IMR-90 (cell line): ENCODE measurements around the gene TRMT11. TPM values are rescaled to one million over a fixed set of nuclear protein-coding genes. Genes with fewer than 3 reads are reported as not detected.

ENCODE experiments used
- ATAC-seq: fragments of 200-7000 bp; cut with Tn5 transposase; 2 replicates; pipeline ENCODE4 v1.9.1; 2020; ENCODE audit warnings: low read depth, mild to moderate bottlenecking, moderate library complexity
- BruUV-seq: library from RNA; stranded (reverse); fragments of 400-500 nt; replicated peaks from 2 replicates; lab custom pipeline; 2021; lab: Mats Ljungman, UMichigan
- CTCF ChIA-PET: fragments of 300-600 bp; formaldehyde crosslinking; extraction: SDS; loops from one replicate; lab custom pipeline; 2021; ENCODE audit warnings: antibody characterized with exemption; lab: Yijun Ruan, JAX
- POLR2A ChIA-PET: fragments of 300-600 bp; sonication (Branson Sonifier 250); formaldehyde crosslinking; loops from one replicate; lab custom pipeline; 2022; ENCODE audit warnings: antibody characterized with exemption; ENCODE audit not compliant: unreplicated experiment; lab: Charles Lee
- DNase-seq: peaks from one replicate; pipeline ENCODE4 v3.0.0; 2013
- H2AFZ ChIP-seq: replicated peaks from 2 replicates; pipeline ENCODE3; 2013; ENCODE audit warnings: low read length, mild to moderate bottlenecking; ENCODE audit not compliant: poor library complexity
- H2AK5ac ChIP-seq: 2 replicates; pipeline ENCODE4 v1.6.1; 2013; ENCODE audit warnings: low read depth, low read length, inconsistent platforms
- H2AK9ac ChIP-seq: replicated peaks from 2 replicates; pipeline ENCODE3; 2013; ENCODE audit warnings: mild to moderate bottlenecking, low read depth, low read length, moderate library complexity; ENCODE audit not compliant: poor library complexity
- H2BK120ac ChIP-seq: 2 replicates; pipeline ENCODE4 v1.6.1; 2013; ENCODE audit warnings: low read depth, low read length, inconsistent platforms
- H2BK15ac ChIP-seq: 3 replicates; pipeline ENCODE4 v1.6.1; 2013; ENCODE audit warnings: low read depth, low read length, inconsistent platforms
- H2BK20ac ChIP-seq: 2 replicates; pipeline ENCODE4 v1.6.1; 2013; ENCODE audit warnings: low read depth, mild to moderate bottlenecking, inconsistent platforms, low read length, moderate library complexity
- H2BK5ac ChIP-seq: 2 replicates; pipeline ENCODE4 v1.6.1; 2013; ENCODE audit warnings: mild to moderate bottlenecking, low read depth, low read length, inconsistent platforms; ENCODE audit not compliant: poor library complexity, severe bottlenecking
- H3K14ac ChIP-seq: replicated peaks from 2 replicates; pipeline ENCODE4 v1.6.1; 2013; ENCODE audit warnings: low read depth, low read length, inconsistent platforms
- H3K18ac ChIP-seq: 2 replicates; pipeline ENCODE4 v1.6.1; 2013; ENCODE audit warnings: low read depth, low read length, control low read depth
- H3K23ac ChIP-seq: 2 replicates; pipeline ENCODE4 v1.6.1; 2013; ENCODE audit warnings: low read depth, low read length, inconsistent platforms
- H3K27ac ChIP-seq: 2 replicates; pipeline ENCODE4 v1.5.1; 2013; ENCODE audit warnings: mild to moderate bottlenecking, control low read depth, low read length; ENCODE audit not compliant: insufficient read depth
- H3K27me3 ChIP-seq: 2 replicates; pipeline ENCODE4 v1.6.1; 2013; ENCODE audit warnings: low read length; ENCODE audit not compliant: control insufficient read depth, insufficient read depth
- H3K36me3 ChIP-seq: 2 replicates; pipeline ENCODE4 v1.6.1; 2013; ENCODE audit warnings: low read length, mixed read lengths; ENCODE audit not compliant: control insufficient read depth, insufficient read depth
- H3K4ac ChIP-seq: 2 replicates; pipeline ENCODE4 v1.6.1; 2013; ENCODE audit warnings: low read depth, low read length, inconsistent platforms
- H3K4me1 ChIP-seq: 2 replicates; pipeline ENCODE4 v1.6.1; 2013; ENCODE audit warnings: low read length, mixed read lengths; ENCODE audit not compliant: control insufficient read depth, insufficient read depth
- H3K4me2 ChIP-seq: 2 replicates; pipeline ENCODE4 v1.6.1; 2013; ENCODE audit warnings: low read depth, mild to moderate bottlenecking, control low read depth, low read length, moderate library complexity
- H3K4me3 ChIP-seq: 2 replicates; pipeline ENCODE4 v1.5.1; 2013; ENCODE audit warnings: low read depth, mild to moderate bottlenecking, control low read depth, low read length, moderate library complexity; ENCODE audit not compliant: insufficient read depth
- H3K56ac ChIP-seq: 2 replicates; pipeline ENCODE4 v1.6.1; 2013; ENCODE audit warnings: low read length, inconsistent platforms; ENCODE audit not compliant: insufficient read depth; ENCODE audit errors: extremely low read depth
- H3K79me1 ChIP-seq, 2 experiments: 2 replicates each; pipeline ENCODE4 v1.6.1; 2013; ENCODE audit warnings: low read length in 2 of 2, inconsistent platforms in 1 of 2, low read depth in 1 of 2
- H3K9ac ChIP-seq: 2 replicates; pipeline ENCODE4 v1.6.1; 2013; ENCODE audit warnings: low read depth, low read length, control low read depth
- H3K9me1 ChIP-seq: 2 replicates; pipeline ENCODE4 v1.6.1; 2013; ENCODE audit warnings: low read length, inconsistent platforms; ENCODE audit not compliant: insufficient read depth
- H3K9me3 ChIP-seq: 2 replicates; pipeline ENCODE4 v1.6.1; 2013; ENCODE audit warnings: low read length; ENCODE audit not compliant: control insufficient read depth, insufficient read depth
- H4K20me1 ChIP-seq: 2 replicates; pipeline ENCODE4 v1.6.1; 2013; ENCODE audit warnings: low read length, inconsistent platforms; ENCODE audit not compliant: insufficient read depth
- H4K5ac ChIP-seq: 2 replicates; pipeline ENCODE4 v1.6.1; 2013; ENCODE audit warnings: mild to moderate bottlenecking, low read depth, low read length, control low read depth
- H4K8ac ChIP-seq, 2 experiments: 2 replicates each; pipeline ENCODE4 v1.6.1; 2013; ENCODE audit warnings: low read depth in 2 of 2, low read length in 2 of 2, control low read depth in 1 of 2, inconsistent platforms in 1 of 2
- H4K91ac ChIP-seq: 2 replicates; pipeline ENCODE4 v1.6.1; 2013; ENCODE audit warnings: low read depth, low read length, inconsistent platforms; ENCODE audit not compliant: insufficient read depth
- BHLHE40 ChIP-seq: fragments of 150-350 bp; IDR thresholded peaks from 2 replicates; pipeline ENCODE4 v1.6.1; 2016; ENCODE audit warnings: mild to moderate bottlenecking, low read depth, low read length
- CEBPB ChIP-seq: IDR thresholded peaks from 2 replicates; pipeline ENCODE4 v1.6.1; 2012; ENCODE audit warnings: low read depth, low read length, improper control_type of control experiment
- CTCF ChIP-seq: conservative IDR thresholded peaks from 2 replicates; pipeline ENCODE4 v1.5.1; 2012; ENCODE audit warnings: mild to moderate bottlenecking, low read depth, low read length, improper control_type of control experiment
- FOS ChIP-seq: fragments of 150-350 bp; IDR thresholded peaks from 2 replicates; pipeline ENCODE4 v1.6.1; 2016; ENCODE audit warnings: low read depth, low read length
- MAFK ChIP-seq: IDR thresholded peaks from 2 replicates; pipeline ENCODE4 v1.6.1; 2012; ENCODE audit warnings: low read depth, low read length, improper control_type of control experiment
- MAZ ChIP-seq: IDR thresholded peaks from 2 replicates; pipeline ENCODE4 v1.6.1; 2012; ENCODE audit warnings: low read depth, mild to moderate bottlenecking, low read length, improper control_type of control experiment, moderate library complexity, borderline replicate concordance
- MXI1 ChIP-seq: IDR thresholded peaks from 2 replicates; pipeline ENCODE4 v1.6.1; 2012; ENCODE audit warnings: low read depth, mild to moderate bottlenecking, low read length, moderate library complexity, borderline replicate concordance
- NFE2L2 ChIP-seq: fragments of 150-350 bp; IDR thresholded peaks from 2 replicates; pipeline ENCODE4 v1.6.1; 2016; ENCODE audit warnings: low read depth, mild to moderate bottlenecking, low read length
- POLR2A ChIP-seq: IDR thresholded peaks from 2 replicates; pipeline ENCODE4 v1.6.1; 2012; ENCODE audit warnings: mild to moderate bottlenecking, low read depth, low read length
- RAD21 ChIP-seq: IDR thresholded peaks from 2 replicates; pipeline ENCODE4 v1.6.1; 2012; ENCODE audit warnings: low read length, improper control_type of control experiment
- RCOR1 ChIP-seq: IDR thresholded peaks from 2 replicates; pipeline ENCODE4 v1.6.1; 2012; ENCODE audit warnings: mild to moderate bottlenecking, low read length, improper control_type of control experiment; ENCODE audit not compliant: insufficient replicate concordance
- RFX5 ChIP-seq: IDR thresholded peaks from 2 replicates; pipeline ENCODE4 v1.8.0; 2012; ENCODE audit warnings: low read depth, mild to moderate bottlenecking, low read length, moderate library complexity
- SMC3 ChIP-seq: fragments of 150-350 bp; IDR thresholded peaks from 2 replicates; pipeline ENCODE4 v1.6.1; 2016; ENCODE audit warnings: low read depth, mild to moderate bottlenecking, antibody characterized with exemption, low read length, moderate library complexity
- USF2 ChIP-seq: fragments of 150-350 bp; IDR thresholded peaks from 2 replicates; pipeline ENCODE4 v1.6.1; 2017; ENCODE audit warnings: mild to moderate bottlenecking, antibody characterized with exemption, low read length, low read depth
- WGBS, 2 experiments: methylation state at CpG; one replicate each; pipeline versions ENCODE4 v1.1.5 to v1.1.7; 2013; ENCODE audit warnings: missing lambda C conversion rate in 2 of 2; ENCODE audit not compliant: insufficient read length in 1 of 2; ENCODE audit errors: extremely low coverage in 2 of 2; 5-methylcytosine and 5-hydroxymethylcytosine counted together
- dilution Hi-C: fragments of 300-500 bp; cut with HindIII; formaldehyde crosslinking; loops from one replicate; pipeline ENCODE4 v1.14.3; 2018; ENCODE audit warnings: low sequenced_read_pairs; ENCODE audit not compliant: unreplicated experiment
- in situ Hi-C: fragments of 300-500 bp; cut with MboI; formaldehyde crosslinking; loops from 3 replicates; pipeline ENCODE4 v1.14.3; 2019; ENCODE audit warnings: low sequenced_read_pairs, inconsistent platforms, mixed read lengths
- intact Hi-C: fragments of 100-400 bp; cut with micrococcal nuclease; formaldehyde crosslinking; loops from 2 replicates; pipeline ENCODE4 v1.10.0; 2022
- polyA plus RNA-seq, 3 experiments: library from polyadenylated mRNA; depleted of rRNA; stranded (reverse); fragments of >200 nt; gene quantifications; 2 replicates each; pipeline ENCODE4 v1.2.3, GENCODE V29; 2012; ENCODE audit warnings: low replicate concordance in 1 of 3
- total RNA-seq: library from RNA; depleted of rRNA; stranded (reverse); fragments of >200 nt; gene quantifications from 2 replicates; pipeline ENCODE4 v1.2.3, GENCODE V29; 2012
- TF ChIP-seq, protein P1 (sequence below): fragments of 150-350 bp; IDR thresholded peaks from 2 replicates; pipeline ENCODE4 v1.6.1; 2016; ENCODE audit warnings: low read depth, mild to moderate bottlenecking, low read length, moderate library complexity, borderline replicate concordance

Gene TRMT11
- total and polyA plus RNA-seq, 2 of the 4 experiments (the other 2 are of a cell fraction), result 14.3 to 19.0 TPM

GRCh38 chr6:126056355-126057004, 70.1 kb downstream of the TRMT11 start:
- in situ Hi-C loops, result no loop called here
- H3K36me3 ChIP-seq, result 0 out of 2 replicates have a peak, but pooled peaks cover 1% of the 10 kb centered on the region
- no peaks in the 10 kb centered on the region for H3K79me1 ChIP-seq
- H2AFZ ChIP-seq, result no peak overlapping the region
- dilution Hi-C loops, result no loop called here
- no peak overlapping the region for H4K8ac ChIP-seq
- H4K5ac ChIP-seq, result no peak overlapping the region
- ATAC-seq, result no peak
- no peak overlapping the region for H2BK5ac ChIP-seq
- no peak overlapping the region for H3K18ac ChIP-seq
- DNase-seq, result no peak
- no peaks in the 10 kb centered on the region for H3K9me3 ChIP-seq
- no peak overlapping the region for H2AK5ac ChIP-seq
- no peak overlapping the region for H3K4me3 ChIP-seq
- no peak overlapping the region for H4K91ac ChIP-seq
- no peaks in the 10 kb centered on the region for H3K4me1 ChIP-seq
- no peak overlapping the region for H3K4me2 ChIP-seq
- H3K9ac ChIP-seq, result no peak overlapping the region
- H3K14ac ChIP-seq, result no peak overlapping the region
- H2AK9ac ChIP-seq, result no peak overlapping the region
- H3K9me1 ChIP-seq, result peaks cover 2% of the 10 kb centered on the region; the same call in 1 of the 2 replicates
- ChIA-PET CTCF (interaction anchor here (0.9 to 1.2 kb wide), 2 partner anchors 8 to 16 kb away, joined by 3 to 4 read pairs; no protein-coding TSS in a partner anchor), POLR2A (no interaction called here)
- no peak overlapping the region for H2BK15ac ChIP-seq
- no peak overlapping the region for H3K56ac ChIP-seq
- H3K27ac ChIP-seq, result no peak overlapping the region
- H2BK20ac ChIP-seq, result no peak overlapping the region
- H2BK120ac ChIP-seq, result no peak overlapping the region
- intact Hi-C loops, result no loop called here
- no peaks in the 10 kb centered on the region for H3K27me3 ChIP-seq
- H3K23ac ChIP-seq, result no peak overlapping the region
- no peak overlapping the region for H3K4ac ChIP-seq
- BruUV-seq, result no TSS peak
- no peaks in the 10 kb centered on the region for H4K20me1 ChIP-seq
- no peak for TF ChIP-seq USF2
- TF ChIP-seq BHLHE40, result no peak
- TF ChIP-seq RAD21, result no peak
- TF ChIP-seq POLR2A, result no peak
- TF ChIP-seq MAFK, result no peak
- TF ChIP-seq MAZ, result no peak
- no peak for TF ChIP-seq NFE2L2
- no peak for TF ChIP-seq CEBPB
- TF ChIP-seq FOS, result no peak
- TF ChIP-seq RCOR1, result no peak
- TF ChIP-seq, protein P1, sequence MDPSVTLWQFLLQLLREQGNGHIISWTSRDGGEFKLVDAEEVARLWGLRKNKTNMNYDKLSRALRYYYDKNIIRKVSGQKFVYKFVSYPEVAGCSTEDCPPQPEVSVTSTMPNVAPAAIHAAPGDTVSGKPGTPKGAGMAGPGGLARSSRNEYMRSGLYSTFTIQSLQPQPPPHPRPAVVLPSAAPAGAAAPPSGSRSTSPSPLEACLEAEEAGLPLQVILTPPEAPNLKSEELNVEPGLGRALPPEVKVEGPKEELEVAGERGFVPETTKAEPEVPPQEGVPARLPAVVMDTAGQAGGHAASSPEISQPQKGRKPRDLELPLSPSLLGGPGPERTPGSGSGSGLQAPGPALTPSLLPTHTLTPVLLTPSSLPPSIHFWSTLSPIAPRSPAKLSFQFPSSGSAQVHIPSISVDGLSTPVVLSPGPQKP, result no peak
- no peak for TF ChIP-seq RFX5
- TF ChIP-seq SMC3, result no peak
- no peak for TF ChIP-seq CTCF
- TF ChIP-seq MXI1, result no peak
- WGBS, 2 experiments, result 100% methylated on average over 1 of the region's 5 CpGs; no CpG with 5 or more reads in 1 of the 2 experiments
